GM19035 (cell line): ENCODE results near the gene DPH6.
"Not testable (repeated sequence)": the region's sequence is repeated elsewhere in the genome, so short reads cannot be mapped to it uniquely, and the experiment has no call there.

Experiments used
- ATAC-seq: cut with Tn5 transposase; IDR thresholded peaks from one replicate; pipeline ENCODE4 v1.9.1; 2021; ENCODE audit not compliant: unreplicated experiment

DPH6 gene

DNA sequence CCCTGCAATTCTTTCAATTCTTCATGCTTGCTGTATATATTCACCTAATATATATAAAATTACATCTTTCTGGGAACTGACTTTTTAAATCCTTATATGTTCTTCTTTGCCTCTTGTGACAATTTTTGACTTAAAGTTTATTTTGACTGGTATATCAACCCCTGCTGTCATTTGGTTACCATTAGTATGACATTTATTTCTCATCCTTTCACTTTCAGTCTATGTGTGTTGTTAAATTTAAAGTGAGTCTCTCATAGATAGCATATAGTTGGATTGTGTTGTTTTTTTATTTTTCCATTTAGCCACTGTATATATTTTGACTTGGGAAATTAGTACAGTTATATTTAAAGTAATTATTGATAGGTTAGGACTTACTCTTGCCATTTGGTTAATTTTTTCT is 194.9 kb downstream of the DPH6 start:
- ATAC-seq: no peak

DNA sequence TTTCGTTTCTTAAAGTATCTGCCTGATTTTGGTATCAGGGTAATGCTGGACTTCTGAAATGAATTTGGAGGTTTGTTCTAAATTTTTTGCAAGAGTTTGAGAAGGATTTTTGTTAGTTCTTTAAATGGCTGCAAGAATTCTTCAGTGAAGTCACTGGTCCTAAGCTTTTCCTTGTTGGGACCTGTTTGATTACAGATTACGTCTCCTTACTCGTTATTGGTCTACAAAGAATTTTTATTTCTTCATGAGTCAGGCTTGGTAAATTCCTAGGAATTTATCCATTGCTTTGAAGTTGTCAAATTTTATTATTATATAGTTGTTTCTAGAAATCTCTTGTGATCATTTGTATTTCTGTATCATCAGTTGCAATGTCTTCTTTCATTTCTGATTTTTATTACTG is 196.0 kb downstream of the DPH6 start:
- no peak for ATAC-seq

DNA sequence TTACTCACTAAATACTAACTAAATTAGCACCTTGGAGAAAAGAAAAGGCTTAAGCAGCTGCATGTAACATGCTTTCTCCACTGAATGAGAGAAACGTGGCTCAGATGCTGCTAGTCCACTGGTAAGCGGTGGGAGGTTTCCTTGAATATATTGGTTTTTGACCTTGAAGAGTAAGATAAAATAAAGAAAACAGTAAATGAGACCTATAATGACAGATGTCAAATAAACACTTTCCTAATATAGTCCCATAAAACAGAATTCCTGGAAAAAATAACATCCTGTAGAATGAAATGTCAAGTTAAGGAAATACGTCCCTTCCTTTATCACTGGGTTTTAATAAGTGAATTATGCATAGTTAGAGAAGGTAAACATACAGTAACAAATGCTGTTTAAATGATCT is 215.0 kb downstream of the DPH6 start:
- no peak for ATAC-seq

DNA sequence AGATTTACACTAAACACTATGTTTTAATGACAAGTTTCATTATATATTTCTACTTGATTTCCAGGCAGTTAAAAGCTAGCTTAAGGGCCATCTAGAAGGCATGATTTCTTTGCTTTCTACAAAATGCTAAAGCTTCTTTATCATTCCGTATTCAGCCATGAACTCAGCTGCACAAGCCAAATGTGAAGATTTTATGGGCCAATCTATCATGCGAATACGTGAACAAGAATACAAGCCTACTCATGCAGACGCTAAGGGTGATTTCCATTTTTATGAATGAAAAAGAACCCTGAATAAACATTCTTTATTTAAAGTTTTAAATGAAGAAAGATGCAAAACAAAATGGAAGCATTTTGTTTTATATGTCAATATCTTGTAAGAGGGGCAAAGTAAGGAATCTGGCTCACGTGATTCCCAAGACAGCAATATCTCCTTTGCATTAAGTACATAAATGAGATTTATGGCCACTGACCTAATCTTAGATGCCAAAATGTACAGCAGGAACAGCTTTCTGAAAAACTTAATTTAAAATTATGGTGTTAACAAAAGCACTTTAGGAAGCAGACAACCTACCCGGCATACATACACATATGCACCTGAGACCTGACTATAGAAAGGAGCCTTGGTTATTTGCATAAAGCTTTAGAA is 215.8 kb downstream of the DPH6 start:
- no peak for ATAC-seq

DNA sequence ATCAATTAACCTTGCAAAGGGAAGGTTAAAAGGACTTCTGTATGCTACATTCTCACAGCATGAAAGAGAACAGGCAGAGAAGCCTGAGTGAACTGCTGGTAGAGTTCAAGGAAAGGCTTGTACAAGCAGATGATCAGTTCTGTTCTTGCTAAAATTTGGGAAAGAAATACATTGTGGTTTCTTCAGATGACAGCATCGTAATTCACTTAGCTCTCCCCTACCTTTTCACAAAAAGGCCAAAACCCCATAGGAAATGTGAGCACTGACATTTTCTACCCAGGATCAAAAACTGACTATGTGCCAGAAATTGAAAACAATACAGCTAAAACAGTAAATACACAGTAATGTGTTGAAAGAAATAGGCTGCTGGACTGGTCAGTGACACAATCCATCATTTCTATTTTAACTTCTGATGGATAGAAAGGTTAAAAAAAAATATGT is 216.4 kb downstream of the DPH6 start:
- ATAC-seq: no peak

DNA sequence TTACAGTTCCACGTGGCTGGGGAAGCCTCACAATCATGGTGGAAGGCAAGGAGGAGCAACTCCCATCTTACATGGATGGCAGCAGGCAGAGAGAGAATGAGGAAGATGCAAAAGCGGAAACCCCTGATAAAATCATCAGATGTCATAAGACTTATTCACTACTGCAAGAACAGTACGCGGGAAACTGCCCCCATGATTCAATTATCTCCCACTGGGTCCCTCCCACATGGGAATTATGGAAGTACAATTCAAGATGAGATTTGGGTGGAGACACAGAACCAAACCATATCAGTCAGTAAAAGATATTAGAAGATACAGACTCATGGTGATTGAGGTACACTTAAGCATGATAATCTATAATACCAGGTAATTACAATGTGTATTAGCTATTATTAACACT is 217.1 kb downstream of the DPH6 start:
- not testable (repeated sequence) for ATAC-seq

DNA sequence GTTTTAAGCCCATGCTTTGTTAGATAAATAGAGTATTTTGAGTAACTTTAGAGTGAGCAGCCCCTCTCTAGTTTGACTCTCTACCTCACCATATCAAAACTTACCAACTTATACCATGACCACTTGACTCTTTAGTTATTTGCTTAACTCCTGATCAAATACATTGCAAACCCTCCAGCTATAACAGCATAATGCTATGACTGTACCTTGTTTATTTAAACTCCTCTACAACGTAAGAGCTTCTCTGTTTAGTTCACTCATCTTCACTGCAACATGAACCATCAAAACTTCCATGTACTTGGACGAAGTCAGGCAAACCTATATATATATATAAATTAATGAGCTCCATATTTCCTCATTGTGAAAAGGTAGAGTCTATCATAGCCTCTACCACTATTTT is 218.2 kb downstream of the DPH6 start:
- no peak for ATAC-seq

DNA sequence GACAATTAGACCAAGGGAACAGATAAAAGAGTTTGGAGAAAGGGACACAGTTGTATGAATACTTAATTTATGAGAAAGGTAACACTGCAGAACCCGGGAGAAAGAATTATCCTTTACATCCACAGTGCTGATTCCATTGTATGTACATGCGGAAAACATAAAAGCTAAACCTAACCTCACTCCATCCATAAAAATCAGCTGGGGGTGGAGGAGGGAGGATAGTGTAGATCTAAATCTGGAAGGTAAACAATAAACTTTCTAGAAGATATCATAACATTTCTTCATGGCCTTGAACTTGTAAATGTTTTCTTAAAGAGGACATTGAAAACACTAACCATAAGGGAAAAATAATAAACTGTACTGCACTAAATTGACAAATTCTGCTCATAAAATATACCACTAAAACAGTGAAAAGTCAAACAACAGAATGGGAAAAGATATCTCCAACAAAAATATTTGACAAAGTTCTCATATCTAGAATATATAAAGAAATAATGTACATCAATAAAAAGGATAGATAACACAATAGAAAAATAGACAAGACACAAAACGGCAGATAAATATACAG is 220.5 kb downstream of the DPH6 start:
- ATAC-seq: no peak

DNA sequence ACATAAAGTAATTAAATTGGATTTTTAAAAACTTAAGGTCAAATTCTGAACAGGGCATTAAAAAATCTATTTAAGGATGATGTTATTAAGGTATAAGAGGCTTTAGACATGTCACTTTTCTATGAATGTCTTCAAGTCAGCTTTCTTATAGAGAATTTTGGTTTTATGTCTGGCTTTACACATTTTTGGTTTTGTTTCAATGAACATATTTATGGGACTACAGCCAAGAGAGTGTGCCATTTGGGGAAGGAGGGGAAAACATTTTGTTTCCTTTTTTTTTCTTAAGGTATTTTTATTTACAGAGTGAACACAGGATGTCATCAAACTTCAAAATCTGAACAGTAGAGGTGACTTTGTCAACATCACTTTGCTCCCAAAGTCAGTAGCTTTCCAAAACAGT is 222.8 kb downstream of the DPH6 start:
- ATAC-seq: no peak

DNA sequence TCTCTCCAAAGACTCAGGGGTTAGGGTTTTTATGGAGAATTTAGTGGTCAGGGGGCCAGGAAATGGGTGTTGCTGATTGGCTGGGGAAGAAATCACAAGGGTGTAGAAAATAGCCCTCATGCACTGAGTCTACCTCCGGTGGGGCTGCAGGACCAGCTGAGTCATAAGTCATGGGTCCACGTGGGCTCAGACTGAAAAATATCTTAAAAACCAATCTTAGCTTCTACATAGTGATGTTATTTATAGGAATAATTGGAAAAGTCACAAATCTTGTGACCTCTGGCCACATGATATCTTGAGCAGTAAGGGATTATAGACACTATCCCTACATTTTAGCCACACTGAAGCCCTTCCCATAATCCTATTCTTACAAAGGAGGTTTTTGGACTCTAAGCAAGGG is 224.0 kb downstream of the DPH6 start:
- ATAC-seq: no peak

DNA sequence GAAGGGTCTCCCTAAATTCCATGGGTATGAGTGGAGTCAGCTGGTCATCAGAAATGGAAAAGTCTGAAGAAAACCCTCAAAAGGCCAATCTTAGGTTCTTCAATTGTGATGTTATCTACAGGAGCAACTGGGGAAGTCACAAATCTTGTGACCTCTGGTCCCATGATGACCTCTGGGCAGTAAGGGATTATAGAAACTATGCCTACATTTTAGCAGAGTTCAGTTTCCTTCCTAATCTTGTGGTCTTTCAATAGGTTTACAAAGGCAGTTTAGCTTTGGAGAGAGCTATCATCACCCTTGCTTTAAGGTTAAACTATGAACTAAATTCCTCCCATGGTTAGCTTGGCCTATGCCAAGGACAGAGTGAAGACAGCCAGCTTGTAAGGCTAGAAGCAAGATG is 225.1 kb downstream of the DPH6 start:
- ATAC-seq: no peak
